Measurements from ENCODE around the gene TMEM243.

DNA sequence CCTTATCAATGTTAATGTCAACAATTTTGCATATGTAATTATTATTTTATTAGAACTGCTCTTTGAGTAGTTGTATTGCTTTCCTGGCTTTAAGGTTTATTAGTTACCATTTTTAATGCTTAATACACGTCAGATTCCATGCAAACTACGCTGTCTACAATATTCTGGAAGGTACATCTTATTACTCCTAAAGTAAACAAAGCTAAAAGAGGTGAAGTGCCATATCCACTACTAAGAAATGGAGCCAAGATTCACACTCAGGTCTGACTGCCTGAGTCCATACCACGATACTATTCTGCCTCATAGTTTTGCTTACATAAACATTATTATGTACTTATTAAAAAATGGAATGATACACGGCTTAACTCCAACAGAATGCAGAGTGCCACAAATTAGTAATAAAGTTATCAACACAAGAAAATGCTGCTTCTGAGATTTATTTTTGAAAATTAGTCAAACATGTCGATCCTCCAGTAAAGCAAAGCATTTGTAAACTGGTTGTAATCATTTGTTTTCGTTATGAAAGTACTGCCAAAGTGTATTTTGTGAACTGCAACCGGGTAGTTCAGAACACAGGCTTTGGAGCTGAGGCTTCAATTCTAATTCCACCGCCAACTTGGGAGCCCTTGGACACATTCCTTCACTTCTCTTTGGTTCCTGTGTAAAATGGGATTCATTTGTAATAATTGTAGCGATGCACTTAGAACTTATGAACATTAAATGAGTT, 68.4 kb downstream of the TMEM243 start:
- TF ChIP-seq CTCF (conservative IDR thresholded peaks at IDR 0.05 in 1 of 2, IDR thresholded peaks at IDR 0.05 in 1 of 2; ENCODE audit: low read depth in 1 of 2, low read length in 2 of 2) (no peak), EZH2 (IDR thresholded peaks at IDR 0.05; ENCODE audit: low read length, missing control alignments) (no peak)
